IPS DF 6.9 (cell line): Measurements from ENCODE around the gene RGS19.

Experiments
- DNase-seq: peaks from one replicate; pipeline ENCODE4 v3.0.0-alpha.2; 2013; ENCODE audit warnings: low read depth, low spot score
- H3K27ac ChIP-seq: one replicate; pipeline ENCODE4 v1.5.1; 2013; ENCODE audit warnings: low read length, control low read depth
- H3K27me3 ChIP-seq: 2 replicates; pipeline ENCODE4 v1.6.1; 2013; ENCODE audit warnings: mild to moderate bottlenecking, low read length; ENCODE audit not compliant: control insufficient read depth, insufficient read depth
- H3K36me3 ChIP-seq: 2 replicates; pipeline ENCODE4 v1.6.1; 2013; ENCODE audit warnings: low read length; ENCODE audit not compliant: control insufficient read depth, insufficient read depth
- H3K4me1 ChIP-seq: 2 replicates; pipeline ENCODE4 v1.6.1; 2013; ENCODE audit warnings: low read length; ENCODE audit not compliant: control insufficient read depth, insufficient read depth
- H3K4me3 ChIP-seq: 2 replicates; pipeline ENCODE4 v1.5.1; 2013; ENCODE audit warnings: mild to moderate bottlenecking, low read length
- H3K9me3 ChIP-seq: 2 replicates; pipeline ENCODE4 v1.6.1; 2013; ENCODE audit warnings: low read length, inconsistent platforms; ENCODE audit not compliant: control insufficient read depth, insufficient read depth
- WGBS: extraction: QIAGEN DNeasy Blood & Tissue Kit; methylation state at CpG from one replicate; pipeline ENCODE4 v1.1.7; 2013; ENCODE audit warnings: mixed read lengths, missing lambda C conversion rate; ENCODE audit not compliant: insufficient read length, insufficient coverage; 5-methylcytosine and 5-hydroxymethylcytosine counted together

The RGS19 gene

DNA sequence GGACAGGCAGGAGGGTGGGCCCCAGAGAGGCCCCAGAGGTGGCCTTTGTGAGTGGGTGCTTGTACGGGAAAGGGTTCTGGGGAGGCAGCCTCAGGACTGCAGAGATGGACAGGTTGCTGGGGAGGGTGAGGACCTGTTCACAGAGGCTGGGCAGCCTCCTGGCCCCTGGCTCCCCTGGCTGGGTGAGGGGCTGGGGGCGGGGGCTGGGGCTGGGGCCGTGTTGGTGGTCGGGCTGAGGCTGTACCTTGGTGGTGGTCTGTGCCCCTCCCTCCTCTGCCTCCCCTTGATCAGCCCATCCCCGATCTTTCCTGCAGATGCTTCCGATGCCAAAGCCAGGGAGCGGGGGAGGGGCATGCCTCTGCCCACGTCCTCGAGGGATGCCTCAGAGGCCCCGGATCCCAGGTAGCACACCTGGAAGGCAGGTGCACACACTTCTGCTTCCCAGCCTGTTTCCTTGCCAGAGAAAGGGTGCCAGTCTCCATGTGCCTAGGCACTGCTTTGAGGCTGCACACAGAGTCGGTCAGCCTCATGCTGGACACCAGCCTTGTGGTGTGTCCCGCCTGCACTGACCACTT is 11.5 kb downstream of the RGS19 start:
- Histone ChIP-seq H3K36me3 (no peaks in the 10 kb centered on the region), H3K27me3 (no peaks in the 10 kb centered on the region), H3K4me3 (no peak overlapping the region), H3K4me1 (peaks cover 10% of the 10 kb centered on the region), H3K9me3 (no peaks in the 10 kb centered on the region), H3K27ac (no peak overlapping the region)
- DNase-seq = no peak
- WGBS = no CpG with 5 or more reads among the region's 12 CpGs

DNA sequence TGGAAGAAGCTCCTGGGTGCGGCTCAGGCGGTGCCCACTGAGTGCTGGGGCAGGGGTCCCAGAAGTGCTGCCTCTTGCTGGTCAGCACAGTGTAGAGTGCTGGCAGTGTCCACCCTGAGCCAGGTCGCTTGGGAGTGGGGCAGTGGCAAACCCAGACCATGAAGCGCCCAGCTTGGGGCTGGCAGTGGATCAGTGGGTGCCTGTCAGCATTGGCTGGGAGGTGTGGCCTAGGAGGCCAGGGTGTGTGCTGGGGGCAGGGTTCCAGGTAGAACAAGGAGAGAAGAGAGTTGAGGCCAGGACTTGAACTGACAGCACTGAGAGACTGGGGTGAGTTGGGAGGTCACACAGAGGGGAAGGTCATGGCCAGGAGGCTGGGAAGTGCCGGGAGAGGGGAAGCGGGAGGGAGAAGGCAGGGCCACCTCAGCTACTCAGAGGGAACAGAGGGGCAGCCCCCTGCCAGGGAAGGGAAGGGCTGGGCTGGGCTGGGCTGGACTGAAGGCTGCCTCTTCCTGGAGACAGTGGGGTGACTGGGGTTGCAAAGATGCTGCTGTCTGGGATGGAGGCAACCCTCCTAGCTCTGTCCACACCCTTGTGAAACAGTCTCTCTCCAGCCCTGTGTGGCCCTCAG is 12.2 kb downstream of the RGS19 start:
- no peaks in the 10 kb centered on the region for H3K27me3 ChIP-seq
- no peak overlapping the region for H3K4me3 ChIP-seq
- DNase-seq = no peak
- no CpG with 5 or more reads among the region's 6 CpGs for WGBS
- H3K4me1 ChIP-seq = peaks cover 10% of the 10 kb centered on the region
- no peaks in the 10 kb centered on the region for H3K9me3 ChIP-seq
- H3K36me3 ChIP-seq = no peaks in the 10 kb centered on the region
- H3K27ac ChIP-seq = no peak overlapping the region

DNA sequence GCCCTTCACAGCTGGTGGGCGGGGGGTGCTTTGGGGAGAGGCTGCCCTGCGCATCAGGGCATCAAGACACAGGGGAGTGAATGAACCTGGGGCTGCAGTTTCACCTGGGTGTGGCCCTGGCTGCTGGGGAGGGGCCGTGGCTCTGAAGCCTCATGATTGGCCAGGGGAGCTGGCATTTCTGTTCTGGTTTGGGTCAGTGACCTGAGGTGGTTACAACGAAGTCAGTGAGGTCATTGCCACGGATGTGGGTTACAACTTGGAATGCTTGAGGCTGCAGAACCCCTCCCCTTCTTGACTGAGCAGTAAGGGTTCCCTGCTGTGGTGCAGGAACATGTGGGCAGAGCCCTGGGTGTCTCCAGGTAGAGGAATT is 13.4 kb downstream of the RGS19 start:
- Histone ChIP-seq H3K27me3 (no peaks in the 10 kb centered on the region), H3K4me1 (peaks cover 10% of the 10 kb centered on the region), H3K9me3 (no peaks in the 10 kb centered on the region), H3K27ac (no peak overlapping the region), H3K36me3 (no peaks in the 10 kb centered on the region), H3K4me3 (no peak overlapping the region)
- WGBS = no CpG with 5 or more reads among the region's 5 CpGs
- DNase-seq = no peak

DNA sequence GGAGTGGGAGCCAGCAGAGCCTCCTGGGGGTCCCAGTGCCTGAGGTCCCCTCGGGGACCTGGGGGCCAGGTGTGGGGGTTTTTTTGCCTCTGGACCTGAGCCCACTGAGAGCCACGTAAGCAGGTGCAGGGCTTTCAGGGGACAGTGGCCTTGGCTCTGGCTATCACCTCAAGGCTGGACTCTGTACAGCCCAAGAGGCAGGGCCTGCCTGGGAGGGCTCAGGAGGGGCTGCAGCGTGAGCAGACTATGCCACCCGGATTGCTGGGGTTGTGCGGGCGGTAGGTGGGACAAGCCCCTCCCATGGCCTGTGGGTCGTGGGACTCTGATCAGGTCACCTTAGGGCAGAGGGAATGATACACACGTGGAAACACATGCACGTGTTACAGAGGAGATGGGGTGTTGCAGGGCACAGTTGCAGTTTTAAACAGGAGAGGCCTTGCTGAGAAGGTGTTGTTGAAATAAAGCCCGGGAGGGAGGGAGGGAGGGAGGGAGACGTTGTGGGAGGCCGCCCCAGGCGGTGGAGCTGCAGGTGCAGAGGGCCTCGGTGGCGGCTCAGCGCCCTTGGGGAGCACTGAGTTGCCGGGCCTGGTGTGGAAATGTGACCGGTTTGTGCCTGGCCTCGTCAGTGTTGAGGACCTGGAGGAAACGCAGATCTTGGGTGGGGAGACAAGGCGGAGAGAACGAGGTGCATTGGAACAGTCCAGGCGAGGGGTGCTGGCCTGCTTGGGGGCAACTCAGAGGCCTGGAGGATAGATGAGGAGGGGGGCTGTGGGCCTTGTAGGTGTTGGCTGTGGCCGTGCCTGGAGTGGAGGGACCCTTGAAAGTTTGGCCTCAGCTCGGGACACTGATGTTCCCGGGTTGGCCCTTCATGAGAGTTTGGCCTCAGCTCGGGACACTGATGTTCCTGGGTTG is 14.0 kb downstream of the RGS19 start:
- no CpG with 5 or more reads among the region's 27 CpGs for WGBS
- no peaks in the 10 kb centered on the region for H3K9me3 ChIP-seq
- H3K4me1 ChIP-seq = peaks cover 10% of the 10 kb centered on the region
- H3K27me3 ChIP-seq = no peaks in the 10 kb centered on the region
- no peak overlapping the region for H3K4me3 ChIP-seq
- no peaks in the 10 kb centered on the region for H3K36me3 ChIP-seq
- DNase-seq = no peak
- H3K27ac ChIP-seq = no peak overlapping the region

DNA sequence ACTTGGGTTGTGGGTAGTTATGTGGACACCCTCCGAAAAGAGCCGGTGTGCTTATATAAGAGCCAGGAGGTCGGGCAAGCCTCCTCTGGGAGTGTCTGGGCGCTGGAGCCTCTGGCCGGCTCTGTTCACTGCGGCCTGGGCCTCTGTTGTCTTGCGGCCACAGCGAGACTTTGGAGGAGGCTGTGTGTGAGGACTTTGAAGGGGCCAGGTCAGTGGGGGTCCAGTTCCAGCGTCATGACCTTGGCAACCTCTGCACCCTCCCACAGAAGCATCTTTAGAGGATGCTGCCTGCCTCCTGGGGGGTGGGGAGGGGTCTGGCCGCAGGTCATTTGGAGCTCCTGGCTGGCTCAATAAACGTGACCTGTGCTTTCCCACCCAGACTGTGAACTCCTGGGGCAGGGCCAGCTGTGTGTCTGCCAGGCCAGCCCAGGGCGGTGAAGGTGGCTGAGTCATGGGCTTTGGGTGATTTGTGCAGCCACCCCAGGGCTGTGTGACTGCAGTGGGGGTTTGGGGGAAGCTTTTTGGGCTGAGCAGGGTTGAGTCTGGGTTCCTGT is 15.1 kb downstream of the RGS19 start:
- DNase-seq = no peak

DNA sequence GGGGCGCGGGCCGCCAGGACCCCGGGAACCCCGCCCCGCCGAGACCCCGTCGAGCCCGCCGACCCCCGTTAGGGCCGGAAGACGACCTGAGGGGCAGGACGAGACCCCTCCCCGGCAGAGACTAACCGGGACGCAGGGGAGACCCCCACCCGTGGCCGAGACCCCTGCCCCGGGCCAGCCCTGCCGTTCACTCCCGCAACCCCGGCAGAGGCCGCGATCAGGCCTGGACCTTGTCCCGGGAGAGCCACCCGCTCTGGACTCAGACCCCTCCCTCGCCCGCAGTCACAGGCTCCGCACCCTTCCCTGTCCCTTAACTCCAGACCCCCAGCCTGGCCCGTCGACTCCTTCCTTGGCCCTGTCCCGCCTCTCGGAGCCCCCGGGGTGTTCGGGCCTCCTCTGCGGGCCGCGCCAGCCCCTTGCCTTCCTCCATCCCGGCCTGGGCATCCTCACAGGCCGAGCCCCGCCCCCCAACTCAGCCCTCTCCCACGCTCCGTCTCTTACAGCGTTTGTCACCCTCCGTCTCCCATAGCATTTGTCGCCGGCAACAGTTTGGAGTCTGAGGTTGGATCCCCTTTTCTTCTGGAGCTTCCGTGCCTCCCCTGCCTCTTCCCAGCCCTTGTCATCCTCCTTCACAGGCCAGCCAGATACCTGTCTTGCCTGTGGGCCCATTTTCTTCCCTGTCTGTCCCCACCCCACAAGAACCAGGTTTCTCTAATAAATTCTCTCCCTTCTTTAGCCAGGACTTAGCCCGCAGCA is 15.8 kb downstream of the RGS19 start:
- no peak overlapping the region for H3K27ac ChIP-seq
- DNase-seq = no peak
- no CpG with 5 or more reads among the region's 51 CpGs for whole genome bisulfite sequencing
- H3K9me3 ChIP-seq = no peaks in the 10 kb centered on the region
- H3K36me3 ChIP-seq = no peaks in the 10 kb centered on the region
- H3K4me3 ChIP-seq = peak overlapping the region; percentile 64
- H3K27me3 ChIP-seq = no peaks in the 10 kb centered on the region
- H3K4me1 ChIP-seq = peaks cover 4% of the 10 kb centered on the region

More for the DNA sequence above, 15.1 kb downstream of the RGS19 start:
- Histone ChIP-seq H3K27me3 (no peaks in the 10 kb centered on the region), H3K4me3 (no peak overlapping the region), H3K9me3 (no peaks in the 10 kb centered on the region), H3K36me3 (no peaks in the 10 kb centered on the region), H3K27ac (no peak overlapping the region), H3K4me1 (peaks cover 5% of the 10 kb centered on the region)
- WGBS = no CpG with 5 or more reads among the region's 12 CpGs

DNA sequence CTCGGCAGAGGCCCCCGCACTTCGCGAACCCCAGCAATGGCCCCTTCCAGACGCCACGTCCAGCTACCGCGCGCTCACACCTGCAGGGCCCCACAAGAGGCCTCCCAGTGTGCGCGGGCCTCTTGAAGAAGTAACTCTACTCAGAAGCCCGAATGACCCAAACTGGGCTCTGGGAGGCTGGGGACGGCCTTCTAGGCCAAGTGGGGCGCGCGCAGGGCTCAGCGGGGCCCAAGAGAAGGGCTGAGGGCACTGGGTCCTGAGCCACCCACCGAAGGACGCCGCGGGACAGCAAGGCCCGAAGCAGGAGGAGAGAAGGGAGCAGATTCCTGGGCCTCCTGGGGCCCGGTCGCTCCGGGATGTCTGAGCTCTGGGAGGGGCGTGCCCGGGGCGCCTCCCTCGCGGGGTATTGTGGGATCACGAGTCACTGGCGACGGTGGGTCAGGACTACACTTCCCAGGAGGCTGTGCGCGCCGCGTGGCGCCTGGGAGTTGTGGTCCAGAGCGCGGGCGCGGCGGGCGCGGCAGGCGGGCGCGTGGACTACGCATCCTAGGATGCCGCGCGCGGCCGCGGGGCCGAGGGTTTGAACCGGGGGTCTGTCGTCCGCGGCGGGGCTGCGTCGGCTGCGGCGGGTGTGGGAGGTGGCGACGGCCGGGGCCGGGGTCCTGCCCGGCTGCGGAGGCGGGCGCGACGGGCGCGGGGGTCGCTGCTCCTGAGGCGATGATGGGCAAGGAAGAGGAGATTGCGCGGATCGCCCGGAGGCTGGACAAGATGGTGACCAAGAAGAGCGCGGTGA is 16.5 kb downstream of the RGS19 start, which contains the start of gene TCEA2:
Gene TCEA2 (plus strand): TSS at position 603 of the 793 bp plus-strand sequence. CDS start 115 bp downstream, at position 718.
- no CpG with 5 or more reads among the region's 85 CpGs for WGBS
- DNase-seq = peak; percentile 88
- H3K4me1 ChIP-seq = peaks cover 2% of the 10 kb centered on the region; the same call in 1 of the 2 replicates
- H3K9me3 ChIP-seq = no peaks in the 10 kb centered on the region
- no peak within 1 kb of the TSS for H3K27ac ChIP-seq
- peak within 1 kb of the TSS; percentile 64 for H3K4me3 ChIP-seq
- H3K36me3 ChIP-seq = no peaks in the 10 kb centered on the region
- no peaks in the 10 kb centered on the region for H3K27me3 ChIP-seq

DNA sequence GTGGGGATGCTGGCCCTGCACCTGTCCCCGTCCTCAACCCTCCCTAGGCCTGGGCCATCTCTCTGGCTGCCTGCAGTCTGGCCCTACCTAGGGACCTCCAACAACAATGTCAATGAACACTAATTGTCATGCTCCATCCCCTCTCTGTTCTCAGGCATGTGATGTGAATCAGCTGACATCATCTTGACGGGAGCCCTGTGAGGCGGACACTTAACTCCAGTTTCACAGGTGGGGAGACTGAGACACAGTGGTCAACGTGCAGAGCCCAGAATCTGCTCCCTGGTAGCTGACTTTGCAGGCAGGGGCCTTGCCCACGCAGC is 17.1 kb downstream of the RGS19 start:
- Histone ChIP-seq H3K27ac (no peak overlapping the region), H3K4me3 (no peak overlapping the region; the same call in 1 of the 2 replicates), H3K9me3 (no peaks in the 10 kb centered on the region), H3K4me1 (peaks cover 4% of the 10 kb centered on the region), H3K36me3 (no peaks in the 10 kb centered on the region), H3K27me3 (no peaks in the 10 kb centered on the region)
- DNase-seq = no peak
- WGBS = no CpG with 5 or more reads among the region's 5 CpGs

DNA sequence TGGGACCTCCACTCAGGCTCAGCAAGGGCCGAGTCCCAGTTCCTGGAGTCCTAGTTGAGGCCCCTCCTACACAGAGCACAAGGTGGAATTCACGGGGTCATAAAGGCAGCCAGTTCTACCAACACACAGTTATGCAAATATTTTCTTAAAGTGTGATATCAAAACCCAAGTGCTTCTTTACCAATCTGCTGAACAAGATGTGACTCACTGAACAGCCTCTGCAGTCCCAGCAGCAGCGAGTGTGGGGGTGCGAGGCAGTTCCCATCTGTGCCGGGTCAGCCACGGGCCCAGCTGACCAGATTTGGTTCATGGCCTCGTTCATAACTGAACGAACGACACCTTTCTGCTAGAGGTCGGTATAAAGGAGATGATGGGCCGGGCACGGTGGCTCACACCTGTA is 20.8 kb downstream of the RGS19 start:
- DNase-seq = no peak
- no peaks in the 10 kb centered on the region for H3K27me3 ChIP-seq
- H3K4me3 ChIP-seq = no peak overlapping the region
- H3K36me3 ChIP-seq = no peaks in the 10 kb centered on the region
- H3K27ac ChIP-seq = no peak overlapping the region
- peaks cover 6% of the 10 kb centered on the region for H3K4me1 ChIP-seq
- WGBS = no CpG with 5 or more reads among the region's 12 CpGs
- no peaks in the 10 kb centered on the region for H3K9me3 ChIP-seq
